H1 (cell line): Measurements from ENCODE around the gene LPCAT1. TPM values are rescaled to one million over a fixed set of nuclear protein-coding genes. Genes with fewer than 3 reads are reported as not detected.
A peak's percentile ranks its signal among the peaks of the same experiment; 100 is the strongest.

Experiments
- CTCF ChIA-PET: fragments of 300-600 bp; sonication (Branson Sonifier 250); formaldehyde crosslinking; loops from one replicate; lab custom pipeline; 2021; ENCODE audit not compliant: partially characterized antibody; lab: Charles Lee
- POLR2A ChIA-PET: fragments of 300-600 bp; sonication (Branson Sonifier 250); formaldehyde crosslinking; loops from one replicate; lab custom pipeline; 2021; ENCODE audit warnings: inconsistent platforms; ENCODE audit not compliant: partially characterized antibody; lab: Charles Lee
- DNase-seq, 2 experiments: peaks; one replicate each; pipeline versions ENCODE4 v3.0.0 to v3.0.0-alpha.2; 2010 to 2022; ENCODE audit warnings: low spot score in 2 of 2, low read depth in 1 of 2, mixed read lengths in 1 of 2
- FAIRE-seq: peaks from 2 replicates; lab custom pipeline; 2011; peaks lifted over from hg19 to GRCh38; lab: Jason Lieb, UNC
- H2AFZ ChIP-seq: 2 replicates; pipeline ENCODE4 v1.8.1; 2012; ENCODE audit warnings: low read length, inconsistent platforms
- H2AK5ac ChIP-seq: 2 replicates; pipeline ENCODE4 v1.6.1; 2013; ENCODE audit warnings: low read depth, low read length
- H2BK120ac ChIP-seq: replicated peaks from 2 replicates; pipeline ENCODE3; 2013; ENCODE audit warnings: low read depth, low read length, inconsistent platforms
- H2BK12ac ChIP-seq: 2 replicates; pipeline ENCODE4 v1.6.1; 2013; ENCODE audit warnings: low read depth, low read length
- H2BK15ac ChIP-seq: 2 replicates; pipeline ENCODE4 v1.6.1; 2013; ENCODE audit warnings: low read length
- H2BK20ac ChIP-seq: 2 replicates; pipeline ENCODE4 v1.6.1; 2013; ENCODE audit warnings: low read length
- H2BK5ac ChIP-seq: 2 replicates; pipeline ENCODE4 v1.6.1; 2013; ENCODE audit warnings: low read depth, low read length
- H3K14ac ChIP-seq: 2 replicates; pipeline ENCODE4 v1.6.1; 2013; ENCODE audit warnings: inconsistent platforms; ENCODE audit not compliant: insufficient read length
- H3K18ac ChIP-seq: 2 replicates; pipeline ENCODE4 v1.6.1; 2013; ENCODE audit warnings: low read length; ENCODE audit errors: extremely low read depth
- H3K23ac ChIP-seq: 2 replicates; pipeline ENCODE4 v1.6.1; 2013; ENCODE audit warnings: inconsistent platforms; ENCODE audit not compliant: insufficient read length
- H3K23me2 ChIP-seq: 2 replicates; pipeline ENCODE4 v1.6.1; 2013; ENCODE audit warnings: low read depth, low read length
- H3K27ac ChIP-seq: 2 replicates; pipeline ENCODE4 v1.6.1; 2011; ENCODE audit warnings: low read depth, low read length, inconsistent platforms
- H3K27me3 ChIP-seq, 4 experiments: replicated peaks in 1 of 4; 1 replicate in 1 of 4; 2 replicates in 3 of 4; pipeline versions ENCODE4 v1.6.1 to v1.8.1; 2011 to 2013; ENCODE audit warnings: low read length in 3 of 4, mild to moderate bottlenecking in 3 of 4, inconsistent platforms in 2 of 4, mixed read lengths in 2 of 4, moderate library complexity in 1 of 4; ENCODE audit not compliant: control insufficient read depth in 3 of 4, insufficient read depth in 3 of 4; ENCODE audit errors: extremely low read depth in 1 of 4
- H3K36me3 ChIP-seq, 4 experiments: 2 replicates each; pipeline versions ENCODE4 v1.6.1 to v1.8.1; 2011 to 2013; ENCODE audit warnings: mild to moderate bottlenecking in 4 of 4, low read length in 3 of 4, moderate library complexity in 2 of 4, control low read depth in 1 of 4, inconsistent platforms in 1 of 4; ENCODE audit not compliant: insufficient read depth in 4 of 4, control insufficient read depth in 2 of 4
- H3K4ac ChIP-seq: replicated peaks from 2 replicates; pipeline ENCODE3; 2013; ENCODE audit warnings: low read length, low read depth, mixed read lengths, inconsistent platforms; ENCODE audit not compliant: insufficient read length
- H3K4me1 ChIP-seq, 4 experiments: replicated peaks in 1 of 4; 1 replicate in 1 of 4; 2 replicates in 3 of 4; pipeline versions ENCODE4 v1.6.1 to v1.8.1; 2011 to 2013; ENCODE audit warnings: low read length in 3 of 4, inconsistent platforms in 2 of 4, mixed read lengths in 1 of 4; ENCODE audit not compliant: insufficient read depth in 4 of 4, control insufficient read depth in 3 of 4
- H3K4me2 ChIP-seq, 2 experiments: 2 replicates each; pipeline versions ENCODE4 v1.6.1 to v1.8.1; 2011 to 2013; ENCODE audit warnings: low read depth in 2 of 2, low read length in 2 of 2, control low read depth in 1 of 2, inconsistent platforms in 1 of 2, mild to moderate bottlenecking in 1 of 2; ENCODE audit not compliant: insufficient read depth in 1 of 2
- H3K4me3 ChIP-seq, 4 experiments: fragments of 200-600, 300-600 bp in 1 of 4; sonication (generic), shearing (Covaris generic), sonication (Bioruptor Twin) in 1 of 4; 2 replicates each; pipeline versions ENCODE4 v1.5.1 to v1.8.1; 2011 to 2016; ENCODE audit warnings: low read length in 4 of 4, low read depth in 3 of 4, control low read depth in 2 of 4, inconsistent platforms in 2 of 4, mild to moderate bottlenecking in 2 of 4, mixed read lengths in 1 of 4, moderate library complexity in 1 of 4; ENCODE audit not compliant: insufficient read depth in 2 of 4; ENCODE audit errors: extremely low read depth in 1 of 4
- H3K56ac ChIP-seq: replicated peaks from 2 replicates; pipeline ENCODE3; 2013; ENCODE audit warnings: low read depth, mild to moderate bottlenecking, mixed read lengths, low read length, inconsistent platforms; ENCODE audit not compliant: insufficient read length
- H3K79me1 ChIP-seq: 2 replicates; pipeline ENCODE4 v1.6.1; 2013; ENCODE audit warnings: low read depth, low read length, control low read depth
- H3K79me2 ChIP-seq, 2 experiments: 2 replicates each; pipeline versions ENCODE4 v1.6.1 to v1.8.1; 2012 to 2013; ENCODE audit warnings: low read length in 2 of 2, mild to moderate bottlenecking in 2 of 2, inconsistent platforms in 1 of 2; ENCODE audit not compliant: insufficient read depth in 2 of 2, control insufficient read depth in 1 of 2
- H3K9ac ChIP-seq, 4 experiments: replicated peaks in 1 of 4; 1 replicate in 1 of 4; 2 replicates in 3 of 4; pipeline versions ENCODE4 v1.6.1 to v1.8.1; 2011 to 2013; ENCODE audit warnings: low read depth in 3 of 4, low read length in 3 of 4, control low read depth in 2 of 4, mild to moderate bottlenecking in 2 of 4, moderate library complexity in 2 of 4, inconsistent platforms in 1 of 4; ENCODE audit errors: extremely low read depth in 1 of 4
- H3K9me3 ChIP-seq, 2 experiments: 2 replicates each; pipeline versions ENCODE4 v1.6.1 to v1.8.1; 2012 to 2013; ENCODE audit warnings: mild to moderate bottlenecking in 2 of 2, moderate library complexity in 2 of 2, control low read depth in 1 of 2, inconsistent platforms in 1 of 2, low read depth in 1 of 2, low read length in 1 of 2, mixed read lengths in 1 of 2; ENCODE audit not compliant: insufficient read depth in 2 of 2
- H4K20me1 ChIP-seq, 2 experiments: replicated peaks in 1 of 2; 2 replicates each; pipeline versions ENCODE3 to v1.8.1; 2011 to 2013; ENCODE audit warnings: inconsistent platforms in 2 of 2, low read length in 2 of 2, mild to moderate bottlenecking in 1 of 2; ENCODE audit not compliant: insufficient read depth in 2 of 2, control insufficient read depth in 1 of 2
- H4K5ac ChIP-seq: 2 replicates; pipeline ENCODE4 v1.6.1; 2013; ENCODE audit warnings: low read length, low read depth, mixed read lengths, inconsistent platforms; ENCODE audit not compliant: insufficient read length
- H4K8ac ChIP-seq: 2 replicates; pipeline ENCODE4 v1.8.0; 2013; ENCODE audit warnings: mild to moderate bottlenecking, moderate library complexity, low read length, inconsistent platforms; ENCODE audit not compliant: insufficient read depth; ENCODE audit errors: extremely low read depth
- H4K91ac ChIP-seq: replicated peaks from 2 replicates; pipeline ENCODE3; 2013; ENCODE audit warnings: low read length, mixed read lengths, inconsistent platforms; ENCODE audit not compliant: insufficient read length
- BACH1 ChIP-seq: IDR thresholded peaks from 2 replicates; pipeline ENCODE4 v1.6.1; 2012; ENCODE audit warnings: low read length, improper control_type of control experiment
- CEBPB ChIP-seq: IDR thresholded peaks from 2 replicates; pipeline ENCODE4 v1.6.1; 2012; ENCODE audit warnings: low read depth, low read length
- CREB1 ChIP-seq: IDR thresholded peaks from 2 replicates; pipeline ENCODE4 v1.6.1; 2012; ENCODE audit warnings: inconsistent platforms
- HDAC6 ChIP-seq: IDR thresholded peaks from one replicate; pipeline ENCODE4 v1.7.1; 2012; ENCODE audit warnings: low read depth, mild to moderate bottlenecking, inconsistent platforms, low read length, moderate library complexity
- KDM4A ChIP-seq: IDR thresholded peaks from one replicate; pipeline ENCODE4 v1.7.1; 2012; ENCODE audit warnings: low read depth, mild to moderate bottlenecking, moderate library complexity, low read length, inconsistent platforms; ENCODE audit not compliant: severe bottlenecking
- NRF1 ChIP-seq: IDR thresholded peaks from 2 replicates; pipeline ENCODE4 v1.6.1; 2011; ENCODE audit warnings: mild to moderate bottlenecking, low read depth, low read length, improper control_type of control experiment
- RBBP5 ChIP-seq: IDR thresholded peaks from 2 replicates; pipeline ENCODE4 v1.7.1; 2012; ENCODE audit warnings: low read depth, mild to moderate bottlenecking, inconsistent platforms, low read length, moderate library complexity, borderline replicate concordance
- RNF2 ChIP-seq: fragments of 200-900, 300-1000 bp; sonication (generic); IDR thresholded peaks from 2 replicates; pipeline ENCODE4 v1.7.1; 2016; ENCODE audit warnings: borderline replicate concordance, low read depth, mild to moderate bottlenecking, antibody characterized with exemption, low read length; ENCODE audit not compliant: poor library complexity, severe bottlenecking; ENCODE audit errors: missing control alignments
- WGBS, 2 experiments: shearing (Covaris generic) in 1 of 2; methylation state at CpG; one replicate each; pipeline versions ENCODE4 v1.1.6 to v1.1.7; 2013 to 2015; ENCODE audit warnings: low lambda C conversion rate in 2 of 2, mixed read lengths in 2 of 2, inconsistent platforms in 1 of 2, low coverage in 1 of 2, missing lambda C conversion rate in 1 of 2; ENCODE audit not compliant: insufficient replicate concordance in 2 of 2, insufficient coverage in 1 of 2, insufficient read length in 1 of 2; ENCODE audit errors: extremely low coverage in 1 of 2, missing lambda C conversion rate in 1 of 2; 5-methylcytosine and 5-hydroxymethylcytosine counted together
- polyA plus RNA-seq, 7 experiments: library from polyadenylated mRNA; depleted of rRNA in 3 of 7; stranded (reverse) in 5 of 7; unstranded in 2 of 7; fragments of >200 nt in 5 of 7; fragments of 200-250 nt in 2 of 7; gene quantifications; 1 replicate in 5 of 7; 2 replicates in 1 of 7; 4 replicates in 1 of 7; pipeline versions ENCODE4 v1.2.1 to v1.2.3, GENCODE V29; 2011 to 2013; ENCODE audit warnings: missing spikeins in 2 of 7, mixed read lengths in 2 of 7
- total RNA-seq: library from RNA; stranded (reverse); fragmentation: NEBNext Ultra II Directional; extraction: Animal tissue kit (Norgen Biotek cat#: 25700); gene quantifications from 2 replicates; pipeline ENCODE4 v1.2.1, GENCODE V29; 2021

Gene LPCAT1
- total and polyA plus RNA-seq, 2 of the 8 experiments (the other 6 are each of a cell fraction or from before 2014, with no cell fraction given) = 107 to 260 TPM

- 0 out of 2 replicates have a peak overlapping the region, but pooled peaks have one; percentile 48 for H4K8ac ChIP-seq
- ChIA-PET CTCF (interaction anchor here (0.9 to 5.6 kb wide), 4 partner anchors 14 to 86 kb away, joined by 3 to 47 read pairs (median 6); no protein-coding TSS in a partner anchor), POLR2A (interaction anchor here (1.2 kb wide), 1 partner anchor 14 kb away, joined by 3 read pairs; no protein-coding TSS in a partner anchor)
- H2AK5ac ChIP-seq = no peak overlapping the region
- no peak overlapping the region for H3K4me3 ChIP-seq
- H3K4me2 ChIP-seq = no peak overlapping the region
- H3K23ac ChIP-seq = no peak overlapping the region
- no peak overlapping the region for H3K27ac ChIP-seq
- peaks cover 15 to 80% (median 59%) of the 10 kb centered on the region in 4 experiments for H3K36me3 ChIP-seq
- H3K18ac ChIP-seq = no peak overlapping the region
- H4K20me1 ChIP-seq = peaks cover 0 to 19% of the 10 kb centered on the region in 2 experiments
- DNase-seq (no peak), FAIRE-seq (no peak)
- H2AFZ ChIP-seq = no peak overlapping the region
- no peak overlapping the region; a peak in 1 of 7 replicates for H3K9ac ChIP-seq
- H4K91ac ChIP-seq = no peak overlapping the region
- H3K4me1 ChIP-seq = no peaks in the 10 kb centered on the region
- H2BK15ac ChIP-seq = no peak overlapping the region
- no peak overlapping the region for H4K5ac ChIP-seq
- peaks cover 9 to 10% of the 10 kb centered on the region in 2 experiments; a peak in 2 of 4 replicates for H3K9me3 ChIP-seq
- H3K79me1 ChIP-seq = peaks cover 10% of the 10 kb centered on the region; the same call in 1 of the 2 replicates
- H3K23me2 ChIP-seq = 0 out of 2 replicates have a peak, but pooled peaks cover 1% of the 10 kb centered on the region
- peaks cover 0 to 3% of the 10 kb centered on the region in 2 experiments; a peak in 1 of 4 replicates for H3K79me2 ChIP-seq
- 93% methylated on average over 19 of the region's 30 CpGs; no CpG with 5 or more reads in 1 of the 2 experiments for WGBS, 2 experiments
- no peak overlapping the region for H2BK120ac ChIP-seq
- no peak overlapping the region for H3K56ac ChIP-seq
- peak overlapping the region; percentile 26; the same call in 1 of the 2 replicates for H2BK5ac ChIP-seq
- H2BK12ac ChIP-seq = no peak overlapping the region
- H3K4ac ChIP-seq = no peak overlapping the region
- no peaks in the 10 kb centered on the region; a peak in 1 of 7 replicates for H3K27me3 ChIP-seq
- H3K14ac ChIP-seq = no peak overlapping the region
- H2BK20ac ChIP-seq = no peak overlapping the region
- TF ChIP-seq RNF2 = no peak
- TF ChIP-seq BACH1 = no peak
- TF ChIP-seq NRF1 = no peak
- no peak for TF ChIP-seq CREB1
- TF ChIP-seq KDM4A = no peak
- no peak for TF ChIP-seq CEBPB
- no peak for TF ChIP-seq HDAC6
- TF ChIP-seq RBBP5 = no peak
Measured at GRCh38 chr5:1465966-1466471, 57.7 kb downstream of the LPCAT1 start.
